WTC11 (cell line): Measurements from ENCODE around the gene WASHC3.

Source experiments
- CBFB ChIP-seq: sonication (generic); formaldehyde crosslinking; IDR thresholded peaks from 2 replicates; pipeline ENCODE4 v1.8.1; 2022; ENCODE audit warnings: mild to moderate bottlenecking, low read depth, missing genetic modification reagents
- CREM ChIP-seq: sonication (generic); formaldehyde crosslinking; IDR thresholded peaks from 2 replicates; pipeline ENCODE4 v1.8.1; 2022; ENCODE audit warnings: mild to moderate bottlenecking, missing genetic modification reagents, moderate library complexity
- JUN ChIP-seq: sonication (generic); formaldehyde crosslinking; IDR thresholded peaks from 2 replicates; pipeline ENCODE4 v1.8.0; 2023; ENCODE audit warnings: mild to moderate bottlenecking, missing genetic modification reagents
- KAT7 ChIP-seq: sonication (generic); formaldehyde crosslinking; IDR thresholded peaks from 2 replicates; pipeline ENCODE4 v1.8.1; 2023; ENCODE audit warnings: missing genetic modification reagents, mild to moderate bottlenecking, borderline replicate concordance
- NR3C1 ChIP-seq: sonication (generic); formaldehyde crosslinking; conservative IDR thresholded peaks from 2 replicates; pipeline ENCODE4 v1.8.1; 2023; ENCODE audit warnings: low read depth, mild to moderate bottlenecking, missing genetic modification reagents
- SOX15 ChIP-seq: fragments of 250-450 bp; sonication (Bioruptor Pico); IDR thresholded peaks from 2 replicates; pipeline ENCODE4 v1.9.0; 2021; ENCODE audit warnings: mild to moderate bottlenecking
- SP1 ChIP-seq: sonication (generic); formaldehyde crosslinking; conservative IDR thresholded peaks from 2 replicates; pipeline ENCODE4 v1.8.1; 2022; ENCODE audit warnings: missing genetic modification reagents
- TEAD4 ChIP-seq: sonication (generic); formaldehyde crosslinking; IDR thresholded peaks from 2 replicates; pipeline ENCODE4 v1.8.0; 2022; ENCODE audit warnings: mild to moderate bottlenecking, missing genetic modification reagents
- ZNF423 ChIP-seq: fragments of 250-450 bp; sonication (Bioruptor Pico); IDR thresholded peaks from 2 replicates; pipeline ENCODE4 v2.1.2; 2022; ENCODE audit warnings: mild to moderate bottlenecking, moderate library complexity
- TF ChIP-seq, protein P1 (sequence below): fragments of 200-600 bp; IDR thresholded peaks from 2 replicates; pipeline ENCODE4 v1.8.0; 2022; ENCODE audit warnings: antibody characterized with exemption
- TF ChIP-seq, protein P2 (sequence below): sonication (generic); formaldehyde crosslinking; IDR thresholded peaks from 2 replicates; pipeline ENCODE4 v1.8.1; 2022; ENCODE audit warnings: missing genetic modification reagents, borderline replicate concordance
- TF ChIP-seq, protein P3 (sequence below): sonication (generic); formaldehyde crosslinking; conservative IDR thresholded peaks from 2 replicates; pipeline ENCODE4 v1.8.1; 2022; ENCODE audit warnings: mild to moderate bottlenecking, missing genetic modification reagents
- TF ChIP-seq, protein P4 (sequence below): sonication (generic); formaldehyde crosslinking; IDR thresholded peaks from 2 replicates; pipeline ENCODE4 v1.8.0; 2022; ENCODE audit warnings: mild to moderate bottlenecking, missing genetic modification reagents
- TF ChIP-seq, protein P5 (sequence below): sonication (generic); formaldehyde crosslinking; IDR thresholded peaks from 2 replicates; pipeline ENCODE4 v1.8.1; 2023; ENCODE audit warnings: mild to moderate bottlenecking, missing genetic modification reagents, moderate library complexity

DNA sequence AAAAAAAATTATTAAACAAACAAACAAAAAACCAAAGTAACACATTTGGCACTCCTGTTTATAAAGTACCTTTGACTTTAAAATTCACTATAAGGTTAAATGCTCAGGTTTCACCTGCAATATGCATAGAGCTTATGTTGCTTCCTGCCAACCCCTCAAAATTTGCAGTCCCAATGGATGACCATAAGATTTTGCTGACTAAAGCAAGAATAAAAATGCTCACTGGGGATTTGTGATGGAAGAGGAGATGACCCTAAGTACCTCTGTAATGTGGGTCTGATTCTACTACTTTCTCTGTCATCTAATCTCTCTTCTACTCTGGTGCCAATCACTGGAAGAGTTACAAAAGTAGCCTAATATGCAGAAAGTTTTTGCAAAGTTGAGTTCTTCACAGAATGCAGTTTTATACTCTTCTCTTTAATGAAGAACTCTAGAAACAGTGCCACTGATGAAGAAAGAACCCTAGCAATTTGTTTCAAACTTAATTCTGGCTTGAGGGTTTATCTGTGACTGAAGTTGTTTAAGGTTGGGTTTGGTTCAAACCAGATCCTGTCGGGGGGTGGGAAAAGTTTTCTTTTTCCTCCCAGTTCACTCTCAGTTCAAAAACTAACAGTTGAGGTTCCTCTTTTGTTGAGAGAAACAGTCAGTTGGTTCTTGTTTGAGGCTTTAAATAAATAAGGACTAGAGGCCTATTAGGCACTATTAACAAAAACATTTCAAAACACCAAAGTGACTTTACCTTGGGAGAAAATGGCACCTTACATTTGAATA lies 10.9 kb downstream of the WASHC3 start:
- no peak for TF ChIP-seq ZNF423 (CRISPR knock-in tag)
- no peak for TF ChIP-seq JUN (CRISPR knock-in tag)
- TF ChIP-seq, protein P1, sequence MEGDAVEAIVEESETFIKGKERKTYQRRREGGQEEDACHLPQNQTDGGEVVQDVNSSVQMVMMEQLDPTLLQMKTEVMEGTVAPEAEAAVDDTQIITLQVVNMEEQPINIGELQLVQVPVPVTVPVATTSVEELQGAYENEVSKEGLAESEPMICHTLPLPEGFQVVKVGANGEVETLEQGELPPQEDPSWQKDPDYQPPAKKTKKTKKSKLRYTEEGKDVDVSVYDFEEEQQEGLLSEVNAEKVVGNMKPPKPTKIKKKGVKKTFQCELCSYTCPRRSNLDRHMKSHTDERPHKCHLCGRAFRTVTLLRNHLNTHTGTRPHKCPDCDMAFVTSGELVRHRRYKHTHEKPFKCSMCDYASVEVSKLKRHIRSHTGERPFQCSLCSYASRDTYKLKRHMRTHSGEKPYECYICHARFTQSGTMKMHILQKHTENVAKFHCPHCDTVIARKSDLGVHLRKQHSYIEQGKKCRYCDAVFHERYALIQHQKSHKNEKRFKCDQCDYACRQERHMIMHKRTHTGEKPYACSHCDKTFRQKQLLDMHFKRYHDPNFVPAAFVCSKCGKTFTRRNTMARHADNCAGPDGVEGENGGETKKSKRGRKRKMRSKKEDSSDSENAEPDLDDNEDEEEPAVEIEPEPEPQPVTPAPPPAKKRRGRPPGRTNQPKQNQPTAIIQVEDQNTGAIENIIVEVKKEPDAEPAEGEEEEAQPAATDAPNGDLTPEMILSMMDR = no peak
- TF ChIP-seq NR3C1 (CRISPR knock-in tag) = no peak
- no peak for TF ChIP-seq CBFB (CRISPR knock-in tag)
- no peak for TF ChIP-seq CREM
- TF ChIP-seq, protein P2, sequence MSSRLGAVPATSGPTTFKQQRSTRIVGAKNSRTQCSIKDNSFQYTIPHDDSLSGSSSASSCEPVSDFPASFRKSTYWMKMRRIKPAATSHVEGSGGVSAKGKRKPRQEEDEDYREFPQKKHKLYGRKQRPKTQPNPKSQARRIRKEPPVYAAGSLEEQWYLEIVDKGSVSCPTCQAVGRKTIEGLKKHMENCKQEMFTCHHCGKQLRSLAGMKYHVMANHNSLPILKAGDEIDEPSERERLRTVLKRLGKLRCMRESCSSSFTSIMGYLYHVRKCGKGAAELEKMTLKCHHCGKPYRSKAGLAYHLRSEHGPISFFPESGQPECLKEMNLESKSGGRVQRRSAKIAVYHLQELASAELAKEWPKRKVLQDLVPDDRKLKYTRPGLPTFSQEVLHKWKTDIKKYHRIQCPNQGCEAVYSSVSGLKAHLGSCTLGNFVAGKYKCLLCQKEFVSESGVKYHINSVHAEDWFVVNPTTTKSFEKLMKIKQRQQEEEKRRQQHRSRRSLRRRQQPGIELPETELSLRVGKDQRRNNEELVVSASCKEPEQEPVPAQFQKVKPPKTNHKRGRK = no peak
- TF ChIP-seq KAT7 (CRISPR knock-in tag) = no peak
- no peak for TF ChIP-seq SP1
- TF ChIP-seq TEAD4 (CRISPR knock-in tag) = no peak
- no peak for TF ChIP-seq SOX15 (CRISPR knock-in tag)
- TF ChIP-seq, protein P3, sequence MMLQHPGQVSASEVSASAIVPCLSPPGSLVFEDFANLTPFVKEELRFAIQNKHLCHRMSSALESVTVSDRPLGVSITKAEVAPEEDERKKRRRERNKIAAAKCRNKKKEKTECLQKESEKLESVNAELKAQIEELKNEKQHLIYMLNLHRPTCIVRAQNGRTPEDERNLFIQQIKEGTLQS (CRISPR knock-in tag) = no peak
- TF ChIP-seq, protein P4, sequence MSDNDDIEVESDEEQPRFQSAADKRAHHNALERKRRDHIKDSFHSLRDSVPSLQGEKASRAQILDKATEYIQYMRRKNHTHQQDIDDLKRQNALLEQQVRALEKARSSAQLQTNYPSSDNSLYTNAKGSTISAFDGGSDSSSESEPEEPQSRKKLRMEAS (CRISPR knock-in tag) = no peak
- TF ChIP-seq, protein P5, sequence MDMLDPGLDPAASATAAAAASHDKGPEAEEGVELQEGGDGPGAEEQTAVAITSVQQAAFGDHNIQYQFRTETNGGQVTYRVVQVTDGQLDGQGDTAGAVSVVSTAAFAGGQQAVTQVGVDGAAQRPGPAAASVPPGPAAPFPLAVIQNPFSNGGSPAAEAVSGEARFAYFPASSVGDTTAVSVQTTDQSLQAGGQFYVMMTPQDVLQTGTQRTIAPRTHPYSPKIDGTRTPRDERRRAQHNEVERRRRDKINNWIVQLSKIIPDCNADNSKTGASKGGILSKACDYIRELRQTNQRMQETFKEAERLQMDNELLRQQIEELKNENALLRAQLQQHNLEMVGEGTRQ (CRISPR knock-in tag) = no peak
